Vagina (tissue), 2 donors: ENCODE results near the gene NMU. TPM values are rescaled to one million over a fixed set of nuclear protein-coding genes. Genes with fewer than 3 reads are reported as not detected.

ENCODE experiments used
- DNase-seq, 2 donors: peaks; one replicate each; pipeline ENCODE4 v3.0.0-alpha.2; 2017; ENCODE audit errors: extremely low spot score in 2 of 2
- H3K27ac ChIP-seq: fragments of 200-600 bp; sonication (generic); one replicate; pipeline ENCODE4 v1.5.1; 2019
- H3K27me3 ChIP-seq: fragments of 200-600 bp; sonication (generic); one replicate; pipeline ENCODE4 v1.5.1; 2019
- H3K36me3 ChIP-seq, 2 donors: fragments of 200-600 bp; sonication (generic); one replicate each; pipeline ENCODE4 v1.5.1; 2017 to 2019
- H3K4me1 ChIP-seq: fragments of 200-600 bp; sonication (generic); one replicate; pipeline ENCODE4 v1.5.1; 2019
- H3K4me3 ChIP-seq, 2 donors: fragments of 200-600 bp; sonication (generic); 1 replicate in 1 of 2; 2 replicates in 1 of 2; pipeline ENCODE4 v1.5.1; 2016 to 2019
- H3K9me3 ChIP-seq: fragments of 200-600 bp; sonication (generic); one replicate; pipeline ENCODE4 v1.5.1; 2019
- CTCF ChIP-seq, 3 experiments: fragments of 450-650 bp in 2 of 3; fragments of 200-600 bp in 1 of 3; sonication (generic) in 1 of 3; IDR thresholded peaks; one replicate each; pipeline ENCODE4 v1.5.1; 2017 to 2019; ENCODE audit warnings: antibody characterized with exemption in 3 of 3, mild to moderate bottlenecking in 2 of 3, moderate library complexity in 2 of 3
- POLR2A ChIP-seq, 2 donors: fragments of 450-650 bp; IDR thresholded peaks; one replicate each; pipeline ENCODE4 v1.6.1; 2017; ENCODE audit warnings: antibody characterized with exemption in 2 of 2, mild to moderate bottlenecking in 2 of 2, moderate library complexity in 2 of 2
- POLR2AphosphoS5 ChIP-seq, 2 donors: sonication (generic); formaldehyde crosslinking; IDR thresholded peaks; one replicate each; pipeline ENCODE4 v1.9.0; 2017; ENCODE audit warnings: antibody characterized with exemption in 2 of 2, mild to moderate bottlenecking in 2 of 2, low read depth in 1 of 2; ENCODE audit not compliant: insufficient read depth in 1 of 2
- intact Hi-C: fragments of 100-400 bp; cut with DNase I; formaldehyde crosslinking; loops from one replicate; pipeline ENCODE4 v1.15.1; 2023
- total RNA-seq: library from RNA; depleted of rRNA; stranded (reverse); fragments of >200 nt; gene quantifications from one replicate; pipeline ENCODE4 v1.2.3, GENCODE V29; 2016

NMU gene
- total RNA-seq, 1 donor from 2014 or later: 8.1 TPM

- no peak for TF ChIP-seq POLR2AphosphoS5 (IDR thresholded peaks at IDR 0.05; ENCODE audit: insufficient read depth in 1 of 2, low read depth in 1 of 2)
- no peak for DNase-seq
- Histone ChIP-seq H3K9me3 (no peaks in the 10 kb centered on the region), H3K4me1 (no peaks in the 10 kb centered on the region), H3K27ac (no peak overlapping the region), H3K4me3 (no peak overlapping the region), H3K27me3 (no peaks in the 10 kb centered on the region), H3K36me3 (no peaks in the 10 kb centered on the region)
- intact Hi-C loops: no loop called here
These were observed 39.2 kb upstream of the NMU start for GRCh38 chr4:55675196-55675793.

- H3K4me3 ChIP-seq: no peak overlapping the region
- TF ChIP-seq POLR2A (IDR thresholded peaks at IDR 0.05) (no peak), POLR2AphosphoS5 (IDR thresholded peaks at IDR 0.05; ENCODE audit: insufficient read depth in 1 of 2, low read depth in 1 of 2) (no peak), CTCF (IDR thresholded peaks at IDR 0.05) (no peak)
- no peak for DNase-seq
- intact Hi-C loops: no loop called here
- no peaks in the 10 kb centered on the region for H3K27me3 ChIP-seq
- no peaks in the 10 kb centered on the region for H3K9me3 ChIP-seq
- no peak overlapping the region for H3K27ac ChIP-seq
- no peaks in the 10 kb centered on the region for H3K4me1 ChIP-seq
- H3K36me3 ChIP-seq: no peaks in the 10 kb centered on the region
These were observed 37.3 kb upstream of the NMU start for GRCh38 chr4:55673424-55673823.

GRCh38 chr4:55671667-55672066 is 35.6 kb upstream of the NMU start:
- intact Hi-C loops: no loop called here
- TF ChIP-seq POLR2AphosphoS5 (IDR thresholded peaks at IDR 0.05; ENCODE audit: insufficient read depth in 1 of 2, low read depth in 1 of 2): no peak
- TF ChIP-seq POLR2A (IDR thresholded peaks at IDR 0.05): no peak
- no peak for TF ChIP-seq CTCF (IDR thresholded peaks at IDR 0.05)
- Histone ChIP-seq H3K9me3 (no peaks in the 10 kb centered on the region), H3K4me3 (no peak overlapping the region), H3K36me3 (no peaks in the 10 kb centered on the region), H3K27me3 (no peaks in the 10 kb centered on the region), H3K27ac (no peak overlapping the region), H3K4me1 (no peaks in the 10 kb centered on the region)
- no peak for DNase-seq

- no peak for TF ChIP-seq POLR2A (IDR thresholded peaks at IDR 0.05)
- TF ChIP-seq CTCF (IDR thresholded peaks at IDR 0.05): no peak
- TF ChIP-seq POLR2AphosphoS5 (IDR thresholded peaks at IDR 0.05; ENCODE audit: insufficient read depth in 1 of 2, low read depth in 1 of 2): no peak
- no peaks in the 10 kb centered on the region for H3K4me1 ChIP-seq
- intact Hi-C loops: no loop called here
- H3K4me3 ChIP-seq: no peak overlapping the region
- DNase-seq: no peak
- no peaks in the 10 kb centered on the region for H3K36me3 ChIP-seq
- no peak overlapping the region for H3K27ac ChIP-seq
- H3K27me3 ChIP-seq: no peaks in the 10 kb centered on the region
- H3K9me3 ChIP-seq: no peaks in the 10 kb centered on the region
These were observed 34.6 kb upstream of the NMU start for GRCh38 chr4:55670695-55671094.

- Histone ChIP-seq H3K36me3 (no peaks in the 10 kb centered on the region), H3K4me3 (no peak overlapping the region), H3K4me1 (no peaks in the 10 kb centered on the region), H3K27ac (no peak overlapping the region), H3K9me3 (no peaks in the 10 kb centered on the region), H3K27me3 (no peaks in the 10 kb centered on the region)
- TF ChIP-seq CTCF (IDR thresholded peaks at IDR 0.05) (no peak), POLR2AphosphoS5 (IDR thresholded peaks at IDR 0.05; ENCODE audit: insufficient read depth in 1 of 2, low read depth in 1 of 2) (no peak), POLR2A (IDR thresholded peaks at IDR 0.05) (no peak)
- intact Hi-C loops: no loop called here
- DNase-seq: no peak
These were observed 32.4 kb upstream of the NMU start for GRCh38 chr4:55668449-55668848.
